ENCODE measurements around the gene TPTE.
"Not testable (repeated sequence)": the region's sequence is repeated elsewhere in the genome, so short reads cannot be mapped to it uniquely, and the experiment has no call there.

DNA sequence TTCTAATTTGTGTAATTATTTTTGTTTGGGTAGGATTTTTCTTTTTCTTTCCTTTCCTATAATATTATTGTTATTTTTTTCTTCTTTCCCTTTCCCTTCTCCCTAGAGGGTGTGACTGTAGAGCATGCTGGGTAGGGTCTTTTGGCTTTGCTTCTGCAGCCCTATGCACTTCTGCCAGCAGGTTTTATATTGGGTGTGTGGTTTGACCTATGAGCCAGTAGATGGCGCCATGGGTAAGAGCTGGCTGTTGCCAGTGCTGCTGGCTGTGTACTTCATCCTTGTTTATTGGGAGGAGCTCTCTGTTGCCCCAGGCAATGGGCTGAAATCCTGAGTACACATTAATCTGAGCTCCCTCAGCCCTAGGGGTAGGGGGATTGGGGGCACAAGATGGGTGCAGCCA, 67.7 kb downstream of the TPTE start:
- TF ChIP-seq, protein P1, sequence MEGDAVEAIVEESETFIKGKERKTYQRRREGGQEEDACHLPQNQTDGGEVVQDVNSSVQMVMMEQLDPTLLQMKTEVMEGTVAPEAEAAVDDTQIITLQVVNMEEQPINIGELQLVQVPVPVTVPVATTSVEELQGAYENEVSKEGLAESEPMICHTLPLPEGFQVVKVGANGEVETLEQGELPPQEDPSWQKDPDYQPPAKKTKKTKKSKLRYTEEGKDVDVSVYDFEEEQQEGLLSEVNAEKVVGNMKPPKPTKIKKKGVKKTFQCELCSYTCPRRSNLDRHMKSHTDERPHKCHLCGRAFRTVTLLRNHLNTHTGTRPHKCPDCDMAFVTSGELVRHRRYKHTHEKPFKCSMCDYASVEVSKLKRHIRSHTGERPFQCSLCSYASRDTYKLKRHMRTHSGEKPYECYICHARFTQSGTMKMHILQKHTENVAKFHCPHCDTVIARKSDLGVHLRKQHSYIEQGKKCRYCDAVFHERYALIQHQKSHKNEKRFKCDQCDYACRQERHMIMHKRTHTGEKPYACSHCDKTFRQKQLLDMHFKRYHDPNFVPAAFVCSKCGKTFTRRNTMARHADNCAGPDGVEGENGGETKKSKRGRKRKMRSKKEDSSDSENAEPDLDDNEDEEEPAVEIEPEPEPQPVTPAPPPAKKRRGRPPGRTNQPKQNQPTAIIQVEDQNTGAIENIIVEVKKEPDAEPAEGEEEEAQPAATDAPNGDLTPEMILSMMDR (IDR thresholded peaks at IDR 0.05) = not testable (repeated sequence)
- not testable (repeated sequence) for TF ChIP-seq POLR2A (IDR thresholded peaks at IDR 0.05)

Data from adrenal gland (tissue), 5 donors.